ENCODE measurements around the gene PRCC. TPM values are rescaled to one million over a fixed set of nuclear protein-coding genes. Genes with fewer than 3 reads are reported as not detected.
A peak's percentile ranks its signal among the peaks of the same experiment; 100 is the strongest.

The PRCC gene
- total RNA-seq, 1 experiment from 2014 or later = 56.4 TPM

- Histone ChIP-seq H3K4me1 (peaks cover 3% of the 10 kb centered on the region; the same call in 1 of the 2 replicates), H3K4me3 (peak overlapping the region; percentile 75), H3K36me3 (peaks cover 5% of the 10 kb centered on the region; the same call in 1 of the 2 replicates), H3K27me3 (no peaks in the 10 kb centered on the region), H3K9me3 (replicated peaks) (no peaks in the 10 kb centered on the region), H3K27ac (peak overlapping the region; percentile 76)
- no peak for DNase-seq
These were observed 836 bp upstream of the PRCC start for GRCh38 chr1:156766298-156767100.

DNA sequence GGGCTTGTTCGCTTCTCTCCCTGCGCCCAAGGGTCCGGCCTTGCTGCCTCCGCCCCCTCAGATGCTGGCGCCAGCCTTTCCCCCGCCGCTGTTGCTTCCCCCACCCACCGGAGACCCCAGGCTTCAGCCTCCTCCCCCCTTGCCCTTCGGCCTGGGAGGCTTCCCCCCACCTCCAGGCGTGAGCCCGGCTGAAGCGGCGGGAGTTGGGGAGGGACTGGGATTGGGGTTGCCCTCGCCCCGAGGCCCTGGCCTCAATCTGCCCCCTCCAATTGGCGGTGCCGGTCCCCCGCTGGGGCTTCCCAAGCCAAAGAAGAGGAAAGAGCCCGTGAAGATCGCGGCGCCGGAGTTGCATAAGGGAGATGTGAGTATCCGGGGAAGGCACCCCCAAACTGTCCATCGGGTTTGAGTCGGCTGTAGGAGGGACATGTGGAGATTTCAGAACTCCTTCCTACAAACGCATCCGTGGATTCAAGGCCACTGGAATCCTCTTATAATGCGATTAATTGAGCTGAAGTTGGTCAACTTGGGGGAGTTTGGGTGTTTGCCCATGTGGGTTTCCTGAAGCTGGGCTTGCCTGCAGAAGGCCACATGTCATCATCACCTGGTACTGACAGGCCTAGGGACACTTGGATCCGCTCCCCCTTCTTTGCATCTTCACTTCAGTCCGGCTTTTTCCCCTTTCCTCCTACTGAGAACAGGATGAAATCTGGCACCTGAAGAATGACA, 707 bp downstream of the PRCC start:
- peak; percentile 42 to 47 for DNase-seq
- no peaks in the 10 kb centered on the region for H3K27me3 ChIP-seq
- H3K4me3 ChIP-seq = peak overlapping the region; percentile 75
- no peaks in the 10 kb centered on the region for H3K9me3 ChIP-seq (replicated peaks)
- peaks cover 9% of the 10 kb centered on the region; the same call in 1 of the 2 replicates for H3K36me3 ChIP-seq
- peak overlapping the region; percentile 76 for H3K27ac ChIP-seq
- peaks cover 3% of the 10 kb centered on the region; the same call in 1 of the 2 replicates for H3K4me1 ChIP-seq

DNA sequence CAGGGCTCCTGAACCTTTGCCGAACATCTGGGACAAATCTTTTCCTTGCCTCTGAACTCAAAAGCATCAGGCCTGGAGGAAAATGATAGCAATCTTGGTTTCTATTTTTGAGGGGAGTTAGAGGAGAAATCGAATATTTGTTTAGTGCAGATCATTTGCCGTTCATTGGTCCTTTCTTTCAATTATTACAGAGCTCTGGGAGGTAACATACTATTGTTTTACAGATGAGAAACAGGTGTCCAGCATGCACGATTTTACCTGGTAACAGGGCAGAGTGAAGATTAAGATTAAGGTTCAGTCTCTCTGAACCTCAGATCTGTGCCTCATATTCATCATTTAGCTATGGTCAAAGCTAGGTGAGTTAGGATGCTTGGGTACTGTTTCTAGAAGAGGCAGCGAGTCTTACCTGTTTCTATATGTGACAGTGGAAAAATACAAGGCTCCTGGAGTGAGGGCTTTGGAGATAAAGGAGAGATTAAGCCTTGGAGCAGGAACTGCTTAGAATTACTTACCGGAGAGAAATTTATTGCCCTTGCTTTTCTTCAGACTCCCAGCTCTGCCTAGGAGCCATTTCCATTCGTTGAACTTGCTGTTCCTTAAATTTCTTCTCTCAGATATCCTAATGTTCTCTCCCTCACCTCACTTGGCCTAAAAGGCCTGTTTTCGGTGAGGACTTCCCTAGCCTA, 1.4 kb downstream of the PRCC start:
- Histone ChIP-seq H3K27ac (no peak overlapping the region), H3K4me3 (peak overlapping the region; percentile 75), H3K9me3 (replicated peaks) (no peaks in the 10 kb centered on the region), H3K27me3 (no peaks in the 10 kb centered on the region), H3K4me1 (peaks cover 3% of the 10 kb centered on the region; the same call in 1 of the 2 replicates), H3K36me3 (peaks cover 12% of the 10 kb centered on the region)
- no peak for DNase-seq

- H3K36me3 ChIP-seq = peaks cover 13% of the 10 kb centered on the region
- H3K27ac ChIP-seq = no peak overlapping the region
- no peak for DNase-seq
- H3K27me3 ChIP-seq = no peaks in the 10 kb centered on the region
- no peak overlapping the region for H3K4me3 ChIP-seq
- no peaks in the 10 kb centered on the region for H3K9me3 ChIP-seq (replicated peaks)
- no peaks in the 10 kb centered on the region; the same call in 1 of the 2 replicates for H3K4me1 ChIP-seq
These were observed 4.9 kb downstream of the PRCC start for GRCh38 chr1:156772222-156772621.

DNA sequence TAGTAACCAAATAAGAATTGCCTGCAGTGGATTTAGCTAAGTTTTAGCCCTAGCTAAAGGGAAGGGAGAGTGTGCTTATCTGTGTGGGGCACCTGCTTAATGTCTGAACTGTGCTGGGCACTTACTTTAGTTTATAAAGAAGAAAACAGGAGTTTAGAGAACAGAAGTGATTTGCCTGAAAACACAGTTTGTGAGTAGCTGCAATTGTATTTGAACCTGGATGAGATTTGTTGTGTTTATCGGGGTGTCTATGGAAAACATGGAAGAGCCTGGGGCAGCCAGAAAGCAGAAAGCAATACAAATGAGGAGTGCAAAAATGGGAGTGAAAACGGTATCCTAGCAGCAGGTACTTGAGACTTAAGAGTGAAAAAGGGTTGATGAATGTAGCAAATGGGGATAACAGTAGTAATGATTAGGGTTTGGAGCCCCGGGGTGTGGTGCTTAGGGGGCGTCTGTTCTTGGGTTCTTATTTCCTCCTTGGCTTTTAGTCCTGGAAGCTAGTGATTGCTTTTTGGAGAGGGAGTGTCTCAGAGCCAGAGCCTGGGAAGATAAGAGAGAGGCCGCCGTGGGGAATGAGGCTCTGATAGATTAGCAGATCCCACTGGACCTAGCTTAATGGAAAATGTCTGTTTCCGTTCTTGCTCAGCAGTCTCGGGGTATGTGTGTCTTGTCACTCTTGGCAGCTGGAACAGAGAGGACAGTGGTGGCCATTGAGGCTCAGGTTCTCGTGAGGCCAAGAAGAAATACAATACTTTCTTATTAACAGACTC, 5.6 kb downstream of the PRCC start:
- Histone ChIP-seq H3K27me3 (no peaks in the 10 kb centered on the region), H3K4me3 (no peak overlapping the region), H3K27ac (no peak overlapping the region), H3K4me1 (no peaks in the 10 kb centered on the region; the same call in 1 of the 2 replicates), H3K9me3 (replicated peaks) (no peaks in the 10 kb centered on the region), H3K36me3 (peaks cover 13% of the 10 kb centered on the region)
- no peak for DNase-seq

- no peaks in the 10 kb centered on the region for H3K9me3 ChIP-seq (replicated peaks)
- no peak overlapping the region for H3K4me3 ChIP-seq
- no peak for DNase-seq
- H3K27ac ChIP-seq = no peak overlapping the region
- peaks cover 13% of the 10 kb centered on the region for H3K36me3 ChIP-seq
- H3K27me3 ChIP-seq = no peaks in the 10 kb centered on the region
- H3K4me1 ChIP-seq = no peaks in the 10 kb centered on the region; the same call in 1 of the 2 replicates
These were observed 6.3 kb downstream of the PRCC start for GRCh38 chr1:156773607-156774006.

DNA sequence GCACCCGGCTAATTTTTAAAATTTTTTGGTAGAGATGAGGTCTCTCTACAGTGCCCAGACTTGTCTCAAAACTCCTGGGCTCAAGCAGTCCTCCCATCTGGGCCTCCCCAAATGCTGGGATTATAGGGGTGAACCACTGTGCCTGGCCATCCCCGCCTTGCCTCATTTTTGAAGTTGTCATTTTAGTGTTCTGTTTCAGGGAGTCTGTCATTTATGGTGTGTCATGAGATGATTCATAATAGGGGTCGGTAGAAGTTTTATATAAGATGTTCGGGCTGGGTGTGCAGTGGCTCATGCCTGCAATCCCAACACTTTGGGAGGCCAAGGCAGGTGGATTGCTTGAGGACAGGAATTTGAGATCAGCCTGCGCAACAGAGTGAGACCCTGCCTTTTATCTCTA, 8.5 kb downstream of the PRCC start:
- no peak overlapping the region for H3K27ac ChIP-seq
- no peaks in the 10 kb centered on the region for H3K27me3 ChIP-seq
- no peaks in the 10 kb centered on the region for H3K4me1 ChIP-seq
- peaks cover 9% of the 10 kb centered on the region for H3K36me3 ChIP-seq
- H3K4me3 ChIP-seq = no peak overlapping the region
- no peaks in the 10 kb centered on the region for H3K9me3 ChIP-seq (replicated peaks)
- no peak for DNase-seq

GRCh38 chr1:156776942-156777341, 9.6 kb downstream of the PRCC start:
- Histone ChIP-seq H3K27ac (no peak overlapping the region), H3K9me3 (replicated peaks) (no peaks in the 10 kb centered on the region), H3K4me3 (no peak overlapping the region), H3K27me3 (no peaks in the 10 kb centered on the region), H3K4me1 (no peaks in the 10 kb centered on the region), H3K36me3 (peaks cover 8% of the 10 kb centered on the region)
- DNase-seq = no peak

GRCh38 chr1:156777573-156777972, 10.2 kb downstream of the PRCC start:
- no peaks in the 10 kb centered on the region for H3K4me1 ChIP-seq
- H3K9me3 ChIP-seq (replicated peaks) = no peaks in the 10 kb centered on the region
- H3K27ac ChIP-seq = no peak overlapping the region
- H3K27me3 ChIP-seq = no peaks in the 10 kb centered on the region
- no peak for DNase-seq
- peaks cover 9% of the 10 kb centered on the region for H3K36me3 ChIP-seq
- no peak overlapping the region for H3K4me3 ChIP-seq

GRCh38 chr1:156781585-156782186, 14.4 kb downstream of the PRCC start:
- Histone ChIP-seq H3K27ac (no peak overlapping the region), H3K36me3 (peaks cover 18% of the 10 kb centered on the region; the same call in 1 of the 2 replicates), H3K4me3 (no peak overlapping the region), H3K4me1 (no peaks in the 10 kb centered on the region), H3K9me3 (replicated peaks) (no peaks in the 10 kb centered on the region), H3K27me3 (no peaks in the 10 kb centered on the region)
- DNase-seq = no peak

GRCh38 chr1:156785458-156785857, 18.1 kb downstream of the PRCC start:
- Histone ChIP-seq H3K36me3 (peaks cover 38% of the 10 kb centered on the region), H3K27ac (no peak overlapping the region), H3K27me3 (no peaks in the 10 kb centered on the region), H3K4me1 (no peaks in the 10 kb centered on the region), H3K4me3 (no peak overlapping the region), H3K9me3 (replicated peaks) (no peaks in the 10 kb centered on the region)
- DNase-seq = no peak

DNA sequence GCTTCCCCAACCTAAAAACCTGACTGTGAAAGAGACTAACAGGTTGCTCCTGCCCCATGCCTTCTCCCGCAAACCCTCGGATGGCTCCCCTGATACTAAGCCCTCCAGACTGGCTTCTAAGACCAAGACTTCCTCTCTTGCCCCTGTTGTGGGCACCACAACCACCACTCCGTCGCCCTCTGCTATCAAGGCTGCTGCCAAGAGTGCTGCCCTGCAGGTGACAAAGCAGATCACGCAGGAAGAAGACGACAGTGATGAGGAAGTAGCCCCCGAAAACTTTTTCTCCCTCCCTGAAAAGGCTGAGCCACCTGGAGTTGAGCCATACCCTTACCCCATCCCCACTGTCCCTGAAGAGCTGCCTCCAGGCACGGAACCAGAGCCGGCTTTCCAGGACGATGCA, 19.3 kb downstream of the PRCC start:
- Histone ChIP-seq H3K4me3 (no peak overlapping the region), H3K9me3 (replicated peaks) (no peaks in the 10 kb centered on the region), H3K27ac (no peak overlapping the region), H3K4me1 (no peaks in the 10 kb centered on the region), H3K36me3 (peaks cover 46% of the 10 kb centered on the region), H3K27me3 (no peaks in the 10 kb centered on the region)
- no peak for DNase-seq

DNA sequence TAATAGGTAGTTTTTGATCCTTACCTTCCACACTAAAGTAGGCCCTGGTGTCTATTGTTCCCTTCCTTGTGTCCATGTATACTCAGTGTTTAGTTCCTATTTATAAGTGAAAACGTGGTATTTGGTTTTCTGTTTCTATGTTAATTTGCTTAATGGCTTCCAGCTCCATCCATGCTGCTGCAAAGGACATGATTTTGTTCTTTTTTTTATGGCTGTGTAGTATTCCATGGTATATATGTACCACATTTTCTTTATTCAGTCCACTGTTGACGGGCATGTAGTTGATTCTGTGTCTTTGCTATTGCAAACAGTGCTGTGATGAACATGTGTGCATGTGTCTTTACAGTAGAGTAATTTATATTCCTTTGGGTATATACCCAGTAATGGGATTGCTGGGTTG, 20.8 kb downstream of the PRCC start:
- H3K4me3 ChIP-seq = no peak overlapping the region

More for the DNA sequence above, 20.8 kb downstream of the PRCC start:
- DNase-seq = no peak
- Histone ChIP-seq H3K27me3 (no peaks in the 10 kb centered on the region), H3K36me3 (peaks cover 48% of the 10 kb centered on the region), H3K4me1 (no peaks in the 10 kb centered on the region), H3K9me3 (replicated peaks) (no peaks in the 10 kb centered on the region), H3K27ac (no peak overlapping the region)
